ENCODE measurements around the gene CERKL. TPM values are rescaled to one million over a fixed set of nuclear protein-coding genes. Genes with fewer than 3 reads are reported as not detected.

CERKL gene
- total RNA-seq, 1 donor from 2014 or later, result not detected

DNA sequence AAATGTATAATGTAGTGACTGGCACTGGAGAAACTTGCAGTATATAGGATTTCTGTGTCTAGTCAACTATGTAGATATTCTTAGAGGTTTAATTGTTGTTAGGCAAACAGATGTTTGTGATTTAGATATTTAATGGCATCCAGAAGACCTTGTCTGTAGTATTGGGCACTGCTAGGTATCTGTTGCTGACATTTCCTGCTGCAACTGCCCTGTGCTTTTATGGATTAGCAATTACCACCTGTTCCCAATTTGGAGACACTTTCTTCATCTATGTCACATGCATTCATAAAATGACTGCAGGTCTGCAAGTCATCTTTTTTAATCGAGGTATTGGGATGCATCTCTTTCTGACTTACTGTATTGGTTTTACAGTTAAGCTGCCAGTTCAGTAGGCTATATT lies 128.5 kb downstream of the CERKL start:
- Histone ChIP-seq H3K36me3 (no peaks in the 10 kb centered on the region), H3K4me1 (no peaks in the 10 kb centered on the region), H3K9me3 (no peaks in the 10 kb centered on the region), H3K4me3 (no peak overlapping the region), H3K27ac (no peak overlapping the region), H3K27me3 (no peaks in the 10 kb centered on the region)
- TF ChIP-seq, protein P1, sequence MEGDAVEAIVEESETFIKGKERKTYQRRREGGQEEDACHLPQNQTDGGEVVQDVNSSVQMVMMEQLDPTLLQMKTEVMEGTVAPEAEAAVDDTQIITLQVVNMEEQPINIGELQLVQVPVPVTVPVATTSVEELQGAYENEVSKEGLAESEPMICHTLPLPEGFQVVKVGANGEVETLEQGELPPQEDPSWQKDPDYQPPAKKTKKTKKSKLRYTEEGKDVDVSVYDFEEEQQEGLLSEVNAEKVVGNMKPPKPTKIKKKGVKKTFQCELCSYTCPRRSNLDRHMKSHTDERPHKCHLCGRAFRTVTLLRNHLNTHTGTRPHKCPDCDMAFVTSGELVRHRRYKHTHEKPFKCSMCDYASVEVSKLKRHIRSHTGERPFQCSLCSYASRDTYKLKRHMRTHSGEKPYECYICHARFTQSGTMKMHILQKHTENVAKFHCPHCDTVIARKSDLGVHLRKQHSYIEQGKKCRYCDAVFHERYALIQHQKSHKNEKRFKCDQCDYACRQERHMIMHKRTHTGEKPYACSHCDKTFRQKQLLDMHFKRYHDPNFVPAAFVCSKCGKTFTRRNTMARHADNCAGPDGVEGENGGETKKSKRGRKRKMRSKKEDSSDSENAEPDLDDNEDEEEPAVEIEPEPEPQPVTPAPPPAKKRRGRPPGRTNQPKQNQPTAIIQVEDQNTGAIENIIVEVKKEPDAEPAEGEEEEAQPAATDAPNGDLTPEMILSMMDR (IDR thresholded peaks at IDR 0.05), result no peak
- intact Hi-C loops (cut with DNase I), result no loop called here
- DNase-seq (ENCODE audit: low spot score in 2 of 2), result no peak

DNA sequence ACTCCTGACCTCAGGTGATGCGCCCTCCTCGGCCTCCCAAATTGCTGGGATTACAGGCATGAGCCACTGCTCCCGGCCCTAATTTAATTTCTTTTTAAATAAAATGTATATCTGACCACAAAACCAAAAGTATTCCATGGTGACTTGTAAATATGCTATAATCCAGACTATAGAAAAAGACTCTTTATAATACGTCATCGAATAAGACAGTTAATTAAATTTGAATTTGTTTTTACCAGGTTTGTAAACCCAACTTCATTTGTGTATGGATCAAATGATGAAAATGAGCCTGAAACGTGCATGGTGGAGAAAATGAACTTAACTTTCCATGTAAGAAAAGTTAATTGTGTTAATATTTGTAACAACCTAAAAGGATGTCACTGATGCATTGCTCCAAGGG lies 129.8 kb downstream of the CERKL start:
- intact Hi-C loops (cut with DNase I), result no loop called here
- TF ChIP-seq, protein P1 (IDR thresholded peaks at IDR 0.05), result no peak
- H3K36me3 ChIP-seq, result no peaks in the 10 kb centered on the region
- no peak overlapping the region for H3K27ac ChIP-seq
- DNase-seq (ENCODE audit: low spot score in 2 of 2), result no peak
- no peaks in the 10 kb centered on the region for H3K4me1 ChIP-seq
- no peak overlapping the region for H3K4me3 ChIP-seq
- no peaks in the 10 kb centered on the region for H3K27me3 ChIP-seq
- no peaks in the 10 kb centered on the region for H3K9me3 ChIP-seq

DNA sequence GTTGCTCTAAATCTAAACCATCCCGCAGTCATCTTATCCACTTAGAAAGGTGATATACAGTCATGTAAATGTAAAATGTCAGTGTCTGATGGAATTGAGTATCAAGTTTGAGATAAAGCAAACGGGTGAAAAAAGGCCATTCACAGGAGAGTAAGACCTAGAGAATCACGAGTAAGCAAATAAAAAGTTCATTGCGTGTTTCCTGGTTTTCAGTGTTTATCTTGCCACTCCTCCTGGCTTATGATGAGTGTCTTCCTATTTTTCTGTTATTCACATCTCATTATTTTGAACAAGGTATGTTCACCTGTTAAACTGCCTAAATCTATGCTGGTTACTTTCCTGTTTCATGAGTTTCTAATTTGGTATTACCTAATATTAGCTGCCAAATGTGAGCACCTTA lies 130.9 kb downstream of the CERKL start:
- intact Hi-C loops (cut with DNase I), result no loop called here
- Histone ChIP-seq H3K4me3 (no peak overlapping the region), H3K4me1 (no peaks in the 10 kb centered on the region), H3K27ac (no peak overlapping the region), H3K27me3 (no peaks in the 10 kb centered on the region), H3K9me3 (no peaks in the 10 kb centered on the region), H3K36me3 (no peaks in the 10 kb centered on the region)
- DNase-seq (ENCODE audit: low spot score in 2 of 2), result no peak
- TF ChIP-seq, protein P1 (IDR thresholded peaks at IDR 0.05), result no peak

DNA sequence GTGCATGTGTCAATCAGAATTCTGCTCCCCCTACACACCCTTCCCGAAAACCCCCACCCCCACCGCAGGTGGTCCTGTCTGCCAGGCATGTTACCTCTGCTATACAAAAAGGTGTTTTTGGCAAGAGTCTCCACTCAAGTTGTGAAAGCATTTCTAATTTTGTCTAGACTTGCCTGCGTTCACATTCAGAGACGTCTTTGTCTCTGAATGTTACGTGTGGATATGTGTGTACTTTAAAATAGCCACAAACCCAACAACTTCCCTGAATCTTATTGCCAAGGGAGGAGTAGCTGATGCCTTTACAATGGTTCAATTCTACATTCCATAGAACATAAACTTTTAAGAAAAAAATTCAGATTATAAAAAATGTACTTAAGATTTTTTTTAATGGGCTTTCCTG lies 133.1 kb downstream of the CERKL start:
- intact Hi-C loops (cut with DNase I), result no loop called here
- Histone ChIP-seq H3K4me3 (no peak overlapping the region), H3K27me3 (no peaks in the 10 kb centered on the region), H3K9me3 (no peaks in the 10 kb centered on the region), H3K4me1 (no peaks in the 10 kb centered on the region), H3K36me3 (no peaks in the 10 kb centered on the region), H3K27ac (no peak overlapping the region)
- DNase-seq (ENCODE audit: low spot score in 2 of 2), result no peak
- TF ChIP-seq, protein P1 (IDR thresholded peaks at IDR 0.05), result no peak

DNA sequence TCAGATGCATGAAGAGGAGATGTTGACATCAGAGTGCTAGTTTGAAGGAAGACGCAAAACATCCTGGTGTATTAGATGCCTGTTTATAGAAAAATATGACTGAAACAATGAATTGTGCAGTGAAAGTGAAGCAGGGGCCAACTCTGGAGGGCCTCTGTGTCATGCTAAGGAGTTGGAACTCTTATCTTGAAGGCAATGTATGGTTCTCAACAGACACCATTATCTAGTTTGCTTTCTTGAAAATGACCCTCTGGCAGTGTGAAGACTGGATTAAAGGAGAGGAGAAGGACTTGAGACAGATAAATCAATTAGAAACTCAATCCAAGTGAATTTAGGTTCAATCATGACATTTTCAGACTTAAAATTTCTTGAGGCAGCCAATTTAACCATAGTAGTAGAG lies 136.7 kb downstream of the CERKL start:
- intact Hi-C loops (cut with DNase I), result no loop called here
- Histone ChIP-seq H3K27ac (no peak overlapping the region), H3K9me3 (no peaks in the 10 kb centered on the region), H3K4me3 (no peak overlapping the region), H3K4me1 (no peaks in the 10 kb centered on the region), H3K27me3 (no peaks in the 10 kb centered on the region), H3K36me3 (no peaks in the 10 kb centered on the region)
- no peak for DNase-seq (ENCODE audit: low spot score in 2 of 2)
- TF ChIP-seq, protein P1 (IDR thresholded peaks at IDR 0.05), result no peak

DNA sequence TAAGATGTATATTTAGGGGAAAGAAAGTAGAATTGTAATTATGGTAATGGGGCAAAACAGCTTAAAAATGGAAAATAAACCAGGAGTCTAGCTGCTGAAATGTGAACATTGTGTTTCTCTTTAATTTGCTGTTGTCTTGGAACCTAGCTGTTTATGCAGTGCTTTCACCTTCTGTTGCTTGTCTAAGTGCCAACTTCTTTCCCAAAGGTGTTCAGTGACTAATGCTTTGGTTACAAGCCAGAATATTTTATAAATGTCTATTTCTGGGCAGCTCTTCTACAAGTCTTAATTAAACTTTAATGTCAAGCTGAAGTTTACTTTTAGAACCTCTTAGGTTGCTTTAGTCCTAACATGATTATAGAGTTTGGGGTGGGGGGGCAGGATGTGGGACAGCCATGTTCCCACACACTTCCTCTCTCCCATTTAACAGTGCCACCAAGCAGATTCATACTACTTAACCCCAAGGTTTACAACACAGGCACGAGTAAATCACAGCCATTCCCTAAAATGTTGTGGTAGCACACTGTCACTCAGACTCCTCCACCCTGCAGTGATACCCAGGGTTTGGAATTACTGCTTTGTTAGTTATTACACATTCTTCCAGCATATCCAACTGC lies 139.1 kb downstream of the CERKL start:
- H3K27me3 ChIP-seq, result no peaks in the 10 kb centered on the region
- no peak overlapping the region for H3K4me3 ChIP-seq
- intact Hi-C loops (cut with DNase I), result no loop called here
- H3K4me1 ChIP-seq, result no peaks in the 10 kb centered on the region
- no peak overlapping the region for H3K27ac ChIP-seq
- no peak for DNase-seq (ENCODE audit: low spot score in 2 of 2)
- TF ChIP-seq, protein P1 (IDR thresholded peaks at IDR 0.05), result no peak
- no peaks in the 10 kb centered on the region for H3K9me3 ChIP-seq
- no peaks in the 10 kb centered on the region for H3K36me3 ChIP-seq
